H9 (cell line): Measurements from ENCODE around the gene GJD4. TPM values are rescaled to one million over a fixed set of nuclear protein-coding genes. Genes with fewer than 3 reads are reported as not detected.

Source experiments
- DNase-seq: peaks from one replicate; pipeline ENCODE4 v3.0.0-alpha.2; 2017
- H2AFZ ChIP-seq: one replicate; pipeline ENCODE4 v1.6.1; 2013; ENCODE audit warnings: mild to moderate bottlenecking, low read length, control low read depth, moderate library complexity
- H2AK5ac ChIP-seq: 2 replicates; pipeline ENCODE4 v1.6.1; 2013; ENCODE audit warnings: low read length, control low read depth, mixed read lengths; ENCODE audit not compliant: insufficient read length
- H2BK120ac ChIP-seq: one replicate; pipeline ENCODE4 v1.6.1; 2013; ENCODE audit warnings: low read depth, mild to moderate bottlenecking, low read length, control low read depth, inconsistent platforms; ENCODE audit not compliant: poor library complexity, severe bottlenecking
- H2BK12ac ChIP-seq: 2 replicates; pipeline ENCODE4 v1.6.1; 2013; ENCODE audit warnings: low read length, control low read depth, mixed read lengths, low read depth; ENCODE audit not compliant: insufficient read length
- H2BK15ac ChIP-seq: 2 replicates; pipeline ENCODE4 v1.6.1; 2013; ENCODE audit warnings: low read depth, low read length, control low read depth
- H2BK20ac ChIP-seq: one replicate; pipeline ENCODE4 v1.6.1; 2013; ENCODE audit warnings: low read depth, mild to moderate bottlenecking, low read length, control low read depth, inconsistent platforms; ENCODE audit not compliant: poor library complexity, severe bottlenecking
- H2BK5ac ChIP-seq: 2 replicates; pipeline ENCODE4 v1.6.1; 2013; ENCODE audit warnings: low read length, control low read depth, mixed read lengths; ENCODE audit not compliant: insufficient read length
- H3K14ac ChIP-seq: 2 replicates; pipeline ENCODE4 v1.6.1; 2013; ENCODE audit warnings: low read length, control low read depth; ENCODE audit not compliant: insufficient read depth
- H3K18ac ChIP-seq: 2 replicates; pipeline ENCODE4 v1.6.1; 2013; ENCODE audit warnings: low read depth, mild to moderate bottlenecking, mixed read lengths, low read length, control low read depth; ENCODE audit not compliant: insufficient read length
- H3K23ac ChIP-seq: 2 replicates; pipeline ENCODE4 v1.6.1; 2013; ENCODE audit warnings: low read length, control low read depth, mixed read lengths, low read depth; ENCODE audit not compliant: insufficient read length
- H3K23me2 ChIP-seq: 2 replicates; pipeline ENCODE4 v1.6.1; 2013; ENCODE audit warnings: low read depth, mild to moderate bottlenecking, mixed read lengths, low read length, control low read depth; ENCODE audit not compliant: insufficient read length, poor library complexity, severe bottlenecking
- H3K27ac ChIP-seq: 2 replicates; pipeline ENCODE4 v1.5.1; 2013; ENCODE audit warnings: low read length, control low read depth, mixed read lengths, low read depth; ENCODE audit not compliant: insufficient read length
- H3K27me3 ChIP-seq: 2 replicates; pipeline ENCODE4 v1.6.1; 2013; ENCODE audit warnings: low read length, control low read depth, inconsistent platforms; ENCODE audit not compliant: insufficient read depth
- H3K4ac ChIP-seq: 2 replicates; pipeline ENCODE4 v1.6.1; 2013; ENCODE audit warnings: low read depth, mild to moderate bottlenecking, control low read depth, inconsistent platforms, low read length, moderate library complexity
- H3K4me1 ChIP-seq: 2 replicates; pipeline ENCODE4 v1.6.1; 2013; ENCODE audit warnings: low read length, control low read depth, inconsistent platforms; ENCODE audit not compliant: insufficient read depth
- H3K4me2 ChIP-seq: 2 replicates; pipeline ENCODE4 v1.6.1; 2013; ENCODE audit warnings: low read length, control low read depth, mixed read lengths; ENCODE audit not compliant: insufficient read length, insufficient read depth
- H3K56ac ChIP-seq: 2 replicates; pipeline ENCODE4 v1.6.1; 2013; ENCODE audit warnings: low read depth, mild to moderate bottlenecking, mixed read lengths, low read length, control low read depth; ENCODE audit not compliant: insufficient read length
- H3K79me1 ChIP-seq: 2 replicates; pipeline ENCODE4 v1.6.1; 2013; ENCODE audit warnings: low read depth, mild to moderate bottlenecking, moderate library complexity, low read length, control low read depth, inconsistent platforms; ENCODE audit not compliant: insufficient read depth, poor library complexity, severe bottlenecking
- H3K79me2 ChIP-seq: 2 replicates; pipeline ENCODE4 v1.6.1; 2013; ENCODE audit warnings: low read length, control low read depth, inconsistent platforms; ENCODE audit not compliant: insufficient read depth
- H3K9ac ChIP-seq: 2 replicates; pipeline ENCODE4 v1.6.1; 2013; ENCODE audit warnings: low read length, control low read depth, mixed read lengths; ENCODE audit not compliant: insufficient read length; ENCODE audit errors: extremely low read depth
- H3K9me3 ChIP-seq: one replicate; pipeline ENCODE4 v1.6.1; 2013; ENCODE audit warnings: low read depth, low read length, inconsistent platforms; ENCODE audit not compliant: control insufficient read depth
- H3T11ph ChIP-seq: one replicate; pipeline ENCODE4 v1.6.1; 2013; ENCODE audit warnings: mild to moderate bottlenecking, low read length, control low read depth, inconsistent platforms
- H4K20me1 ChIP-seq: one replicate; pipeline ENCODE4 v1.6.1; 2013; ENCODE audit not compliant: control insufficient read depth, insufficient read length, insufficient read depth
- H4K5ac ChIP-seq: 2 replicates; pipeline ENCODE4 v1.6.1; 2013; ENCODE audit warnings: low read depth, mild to moderate bottlenecking, mixed read lengths, low read length, control low read depth; ENCODE audit not compliant: insufficient read length
- H4K8ac ChIP-seq: replicated peaks from 2 replicates; pipeline ENCODE4 v1.6.1; 2013; ENCODE audit warnings: low read length, control low read depth, mixed read lengths, low read depth; ENCODE audit not compliant: insufficient read length
- H4K91ac ChIP-seq: 2 replicates; pipeline ENCODE4 v1.6.1; 2013; ENCODE audit warnings: low read depth, mild to moderate bottlenecking, moderate library complexity, mixed read lengths, low read length, control low read depth; ENCODE audit not compliant: insufficient read length
- H3K27ac Mint-ChIP-seq, 3 experiments: 2 replicates in 2 of 3; 3 replicates in 1 of 3; pipeline ENCODE4 v1.8.0; 2020 to 2021; ENCODE audit warnings: mixed read lengths in 3 of 3, mild to moderate bottlenecking in 1 of 3, moderate library complexity in 1 of 3
- H3K27me3 Mint-ChIP-seq: 2 replicates; pipeline ENCODE4 v1.8.0; 2021; ENCODE audit warnings: low read depth, mild to moderate bottlenecking, moderate library complexity, mixed read lengths
- H3K36me3 Mint-ChIP-seq, 3 experiments: 2 replicates in 2 of 3; 3 replicates in 1 of 3; pipeline ENCODE4 v1.8.0; 2020 to 2021; ENCODE audit warnings: low read depth in 3 of 3, mixed read lengths in 3 of 3; ENCODE audit not compliant: insufficient read depth in 1 of 3
- H3K4me1 Mint-ChIP-seq, 2 experiments: 2 replicates each; pipeline ENCODE4 v1.8.0; 2020; ENCODE audit warnings: mixed read lengths in 2 of 2
- H3K4me3 Mint-ChIP-seq, 2 experiments: 2 replicates in 1 of 2; 3 replicates in 1 of 2; pipeline ENCODE4 v1.8.0; 2020 to 2021; ENCODE audit warnings: mild to moderate bottlenecking in 2 of 2, mixed read lengths in 2 of 2, moderate library complexity in 1 of 2
- H3K9me3 Mint-ChIP-seq, 2 experiments: 2 replicates in 1 of 2; 3 replicates in 1 of 2; pipeline ENCODE4 v1.8.0; 2020; ENCODE audit warnings: mild to moderate bottlenecking in 2 of 2, mixed read lengths in 2 of 2, moderate library complexity in 1 of 2
- WGBS: extraction: QIAGEN DNeasy Blood & Tissue Kit; methylation state at CpG from one replicate; pipeline ENCODE4 v1.1.7; 2013; ENCODE audit warnings: missing lambda C conversion rate, low lambda C conversion rate, mixed read lengths; ENCODE audit not compliant: insufficient read length; ENCODE audit errors: extremely low coverage; 5-methylcytosine and 5-hydroxymethylcytosine counted together
- total RNA-seq: library from RNA; stranded (reverse); gene quantifications from 2 replicates; pipeline ENCODE4 v1.2.1, GENCODE V29; 2021
- TF ChIP-seq, protein P1 (sequence below): fragments of 200-600 bp; sonication (generic); conservative IDR thresholded peaks from 3 replicates; pipeline ENCODE4 v1.8.0; 2021; ENCODE audit warnings: antibody characterized with exemption, mild to moderate bottlenecking

The GJD4 gene
- total RNA-seq, 1 experiment from 2014 or later: not detected

DNA sequence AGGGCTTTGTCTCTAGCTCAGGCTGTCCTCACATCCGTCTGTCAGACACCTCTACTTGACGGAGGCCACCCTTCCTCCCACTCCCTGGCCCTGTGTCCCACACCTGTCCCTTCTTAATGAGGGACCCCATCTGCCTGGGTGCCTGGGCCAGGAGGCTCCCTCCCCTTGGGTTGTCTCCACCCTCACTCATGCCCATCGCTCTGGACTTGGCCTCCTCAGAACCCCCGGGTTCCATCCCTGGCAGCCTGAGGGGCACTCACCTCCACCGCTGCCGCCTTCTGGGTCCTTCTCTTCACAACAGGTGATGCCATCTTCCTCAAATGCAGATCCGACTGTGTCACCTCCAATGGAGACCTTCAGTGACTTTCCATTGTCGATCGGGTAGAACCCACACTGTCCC is 20.2 kb upstream of the GJD4 start:
- no peak overlapping the region for H3K27ac ChIP-seq
- no peak overlapping the region for H2BK120ac ChIP-seq
- no CpG with 5 or more reads among the region's 9 CpGs for WGBS
- H3K9me3 ChIP-seq: no peaks in the 10 kb centered on the region
- DNase-seq: no peak
- no peak overlapping the region for H3K4me2 ChIP-seq
- Mint-ChIP-seq H3K27ac (no peak overlapping the region; a peak in 1 of 7 replicates), H3K9me3 (no peaks in the 10 kb centered on the region; a peak in 1 of 5 replicates), H3K27me3 (peaks cover 10% of the 10 kb centered on the region), H3K36me3 (no peaks in the 10 kb centered on the region; a peak in 2 of 7 replicates), H3K4me1 (no peaks in the 10 kb centered on the region; a peak in 1 of 4 replicates), H3K4me3 (no peak overlapping the region)
- no peaks in the 10 kb centered on the region for H3K4me1 ChIP-seq
- no peaks in the 10 kb centered on the region for H3K23me2 ChIP-seq
- H4K5ac ChIP-seq: no peak overlapping the region
- H2BK5ac ChIP-seq: no peak overlapping the region
- no peak overlapping the region for H3K9ac ChIP-seq
- H3K27me3 ChIP-seq: no peaks in the 10 kb centered on the region
- no peak overlapping the region for H3K4ac ChIP-seq
- H2BK20ac ChIP-seq: no peak overlapping the region
- H2AFZ ChIP-seq: no peak overlapping the region
- no peak overlapping the region for H3T11ph ChIP-seq
- no peak overlapping the region for H4K8ac ChIP-seq
- no peak overlapping the region for H3K56ac ChIP-seq
- no peaks in the 10 kb centered on the region for H4K20me1 ChIP-seq
- H2BK15ac ChIP-seq: no peak overlapping the region
- H3K79me1 ChIP-seq: no peaks in the 10 kb centered on the region
- H2BK12ac ChIP-seq: no peak overlapping the region
- H2AK5ac ChIP-seq: no peak overlapping the region
- TF ChIP-seq, protein P1, sequence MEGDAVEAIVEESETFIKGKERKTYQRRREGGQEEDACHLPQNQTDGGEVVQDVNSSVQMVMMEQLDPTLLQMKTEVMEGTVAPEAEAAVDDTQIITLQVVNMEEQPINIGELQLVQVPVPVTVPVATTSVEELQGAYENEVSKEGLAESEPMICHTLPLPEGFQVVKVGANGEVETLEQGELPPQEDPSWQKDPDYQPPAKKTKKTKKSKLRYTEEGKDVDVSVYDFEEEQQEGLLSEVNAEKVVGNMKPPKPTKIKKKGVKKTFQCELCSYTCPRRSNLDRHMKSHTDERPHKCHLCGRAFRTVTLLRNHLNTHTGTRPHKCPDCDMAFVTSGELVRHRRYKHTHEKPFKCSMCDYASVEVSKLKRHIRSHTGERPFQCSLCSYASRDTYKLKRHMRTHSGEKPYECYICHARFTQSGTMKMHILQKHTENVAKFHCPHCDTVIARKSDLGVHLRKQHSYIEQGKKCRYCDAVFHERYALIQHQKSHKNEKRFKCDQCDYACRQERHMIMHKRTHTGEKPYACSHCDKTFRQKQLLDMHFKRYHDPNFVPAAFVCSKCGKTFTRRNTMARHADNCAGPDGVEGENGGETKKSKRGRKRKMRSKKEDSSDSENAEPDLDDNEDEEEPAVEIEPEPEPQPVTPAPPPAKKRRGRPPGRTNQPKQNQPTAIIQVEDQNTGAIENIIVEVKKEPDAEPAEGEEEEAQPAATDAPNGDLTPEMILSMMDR: no peak
- H3K18ac ChIP-seq: no peak overlapping the region
- no peak overlapping the region for H3K14ac ChIP-seq
- no peak overlapping the region for H3K23ac ChIP-seq
- no peak overlapping the region for H4K91ac ChIP-seq
- no peaks in the 10 kb centered on the region for H3K79me2 ChIP-seq
